ENCODE measurements around the gene LDB1.

Gene LDB1

DNA sequence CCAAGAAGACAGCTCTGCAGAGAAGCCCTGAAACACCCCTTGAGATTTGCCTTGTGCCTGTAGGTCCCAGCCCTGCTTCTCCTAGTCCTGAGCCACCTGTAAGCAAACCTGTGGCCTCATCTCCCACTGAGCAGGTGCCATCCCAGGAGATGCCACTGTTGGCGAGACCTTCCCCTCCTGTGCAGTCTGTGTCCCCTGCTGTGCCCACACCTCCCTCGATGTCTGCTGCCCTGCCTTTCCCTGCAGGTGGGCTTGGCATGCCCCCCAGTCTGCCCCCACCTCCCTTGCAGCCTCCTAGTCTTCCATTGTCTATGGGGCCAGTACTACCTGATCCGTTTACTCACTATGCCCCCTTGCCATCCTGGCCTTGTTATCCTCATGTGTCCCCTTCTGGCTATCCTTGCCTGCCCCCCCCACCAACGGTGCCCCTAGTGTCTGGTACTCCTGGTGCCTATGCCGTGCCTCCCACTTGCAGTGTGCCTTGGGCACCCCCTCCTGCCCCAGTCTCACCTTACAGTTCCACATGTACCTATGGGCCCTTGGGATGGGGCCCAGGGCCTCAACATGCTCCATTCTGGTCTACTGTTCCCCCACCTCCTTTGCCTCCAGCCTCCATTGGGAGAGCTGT, 20.9 kb upstream of the LDB1 start:
- ChIA-PET POLR2A (no interaction called here), CTCF (no interaction called here)
- TF ChIP-seq ZNF384 (IDR thresholded peaks at IDR 0.05) (no peak), ELF4 (IDR thresholded peaks at IDR 0.05) (no peak), TARDBP (IDR thresholded peaks at IDR 0.05) (no peak), BHLHE40 (IDR thresholded peaks at IDR 0.05; ENCODE audit: borderline replicate concordance) (no peak), ARNT (IDR thresholded peaks at IDR 0.05) (no peak)
- DNase-seq (ENCODE audit: extremely low spot score) = no peak

DNA sequence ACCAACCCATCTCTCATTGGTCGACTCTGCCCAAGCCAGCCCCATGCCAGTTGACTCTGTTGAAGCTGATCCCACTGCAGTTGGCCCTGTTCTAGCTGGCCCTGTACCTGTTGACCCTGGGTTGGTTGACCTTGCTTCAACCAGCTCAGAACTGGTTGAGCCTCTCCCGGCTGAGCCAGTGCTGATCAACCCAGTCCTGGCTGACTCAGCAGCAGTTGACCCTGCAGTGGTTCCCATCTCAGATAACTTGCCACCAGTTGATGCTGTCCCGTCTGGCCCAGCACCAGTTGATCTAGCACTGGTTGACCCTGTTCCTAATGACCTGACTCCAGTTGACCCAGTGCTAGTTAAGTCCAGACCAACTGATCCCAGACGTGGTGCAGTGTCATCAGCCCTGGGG, 20.1 kb upstream of the LDB1 start:
- DNase-seq (ENCODE audit: extremely low spot score) = no peak
- no peak for TF ChIP-seq FOXM1 (IDR thresholded peaks at IDR 0.05; ENCODE audit: borderline replicate concordance)
- TF ChIP-seq SUZ12 (IDR thresholded peaks at IDR 0.05) = no peak
- no peak for TF ChIP-seq LEF1 (IDR thresholded peaks at IDR 0.05; ENCODE audit: borderline replicate concordance)
- no peak for TF ChIP-seq ELF4 (IDR thresholded peaks at IDR 0.05)
- no peak for TF ChIP-seq ZNF384 (IDR thresholded peaks at IDR 0.05)
- no peak for TF ChIP-seq FOXA1 (IDR thresholded peaks at IDR 0.05)
- TF ChIP-seq SP1 (IDR thresholded peaks at IDR 0.05) = no peak
- TF ChIP-seq CTBP1 (IDR thresholded peaks at IDR 0.05; ENCODE audit: borderline replicate concordance) = no peak
- TF ChIP-seq BHLHE40 (IDR thresholded peaks at IDR 0.05; ENCODE audit: borderline replicate concordance) = no peak
- TF ChIP-seq TARDBP (IDR thresholded peaks at IDR 0.05) = no peak
- no peak for TF ChIP-seq FOXK2 (IDR thresholded peaks at IDR 0.05)
- no peak for TF ChIP-seq ARNT (IDR thresholded peaks at IDR 0.05)
- TF ChIP-seq NFRKB (IDR thresholded peaks at IDR 0.05) = no peak
- TF ChIP-seq L3MBTL2 (conservative IDR thresholded peaks at IDR 0.05) = no peak
- TF ChIP-seq, protein P1, sequence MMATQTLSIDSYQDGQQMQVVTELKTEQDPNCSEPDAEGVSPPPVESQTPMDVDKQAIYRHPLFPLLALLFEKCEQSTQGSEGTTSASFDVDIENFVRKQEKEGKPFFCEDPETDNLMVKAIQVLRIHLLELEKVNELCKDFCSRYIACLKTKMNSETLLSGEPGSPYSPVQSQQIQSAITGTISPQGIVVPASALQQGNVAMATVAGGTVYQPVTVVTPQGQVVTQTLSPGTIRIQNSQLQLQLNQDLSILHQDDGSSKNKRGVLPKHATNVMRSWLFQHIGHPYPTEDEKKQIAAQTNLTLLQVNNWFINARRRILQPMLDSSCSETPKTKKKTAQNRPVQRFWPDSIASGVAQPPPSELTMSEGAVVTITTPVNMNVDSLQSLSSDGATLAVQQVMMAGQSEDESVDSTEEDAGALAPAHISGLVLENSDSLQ (IDR thresholded peaks at IDR 0.05) = no peak
- no peak for TF ChIP-seq HDGF (IDR thresholded peaks at IDR 0.05; ENCODE audit: borderline replicate concordance)
- CTCF ChIA-PET = no interaction called here
- POLR2A ChIA-PET = interaction anchor here (1.1 to 3.9 kb wide), 2 partner anchors 8 to 12 kb away, joined by 3 to 13 read pairs; no protein-coding TSS in a partner anchor

DNA sequence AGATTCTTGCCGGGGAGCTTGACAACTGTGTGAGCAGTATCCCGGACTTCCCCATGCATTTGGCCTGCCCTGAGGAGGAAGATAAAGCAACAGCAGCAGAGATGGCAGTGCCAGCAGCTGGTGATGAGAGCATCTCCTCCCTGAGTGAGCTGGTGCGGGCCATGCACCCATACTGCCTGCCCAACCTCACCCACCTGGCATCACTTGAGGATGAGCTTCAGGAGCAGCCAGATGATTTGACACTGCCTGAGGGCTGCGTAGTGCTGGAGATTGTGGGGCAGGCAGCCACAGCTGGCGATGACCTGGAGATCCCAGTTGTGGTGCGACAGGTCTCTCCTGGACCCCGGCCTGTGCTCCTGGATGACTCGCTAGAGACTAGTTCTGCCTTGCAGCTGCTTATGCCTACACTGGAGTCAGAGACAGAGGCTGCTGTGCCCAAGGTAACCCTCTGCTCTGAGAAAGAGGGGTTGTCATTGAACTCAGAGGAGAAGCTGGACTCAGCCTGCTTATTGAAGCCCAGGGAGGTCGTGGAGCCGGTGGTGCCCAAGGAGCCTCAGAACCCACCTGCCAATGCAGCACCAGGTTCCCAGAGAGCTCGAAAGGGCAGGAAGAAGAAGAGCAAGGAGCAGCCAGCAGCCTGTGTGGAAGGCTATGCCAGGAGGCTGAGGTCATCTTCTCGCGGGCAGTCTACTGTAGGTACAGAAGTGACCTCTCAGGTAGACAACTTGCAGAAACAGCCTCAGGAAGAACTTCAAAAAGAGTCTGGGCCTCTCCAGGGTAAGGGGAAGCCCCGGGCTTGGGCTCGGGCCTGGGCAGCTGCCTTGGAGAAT, 19.3 kb upstream of the LDB1 start:
- POLR2A ChIA-PET = interaction anchor here (1.1 to 3.9 kb wide), 4 partner anchors 8 to 25 kb away, joined by 3 to 13 read pairs (median 5); no protein-coding TSS in a partner anchor
- DNase-seq (ENCODE audit: extremely low spot score) = no peak
- TF ChIP-seq ZNF384 (IDR thresholded peaks at IDR 0.05) = no peak
- CTCF ChIA-PET = no interaction called here

DNA sequence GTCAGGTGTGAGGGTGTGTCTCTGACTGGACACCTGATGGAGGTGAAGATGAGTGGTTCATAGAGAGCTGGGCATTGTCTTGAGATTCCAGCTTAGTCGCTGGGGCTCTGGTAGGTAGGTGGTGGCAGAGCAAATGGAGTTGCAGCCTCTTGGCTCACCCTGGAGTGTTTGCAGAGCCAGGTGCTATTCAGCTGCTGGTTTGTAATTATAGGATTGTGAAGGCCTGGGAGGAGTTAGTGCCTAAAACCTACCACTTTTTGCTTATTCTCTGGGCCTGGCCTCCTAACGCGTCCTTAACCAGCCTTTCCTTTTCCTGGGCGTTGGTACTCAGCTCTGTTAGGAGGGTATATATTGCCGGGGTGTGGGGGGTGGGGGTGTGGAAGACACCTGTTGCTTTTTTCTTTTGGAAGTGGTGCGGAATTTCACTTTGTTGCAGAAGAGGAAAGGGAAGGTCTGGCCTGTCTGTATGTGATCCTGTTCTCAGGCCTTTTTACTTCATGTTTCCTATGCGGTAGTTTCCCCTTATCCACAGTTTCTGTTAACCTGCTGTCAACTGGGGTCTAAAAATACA, 15.9 kb upstream of the LDB1 start:
- TF ChIP-seq CTBP1 (IDR thresholded peaks at IDR 0.05; ENCODE audit: borderline replicate concordance) (no peak), BHLHE40 (IDR thresholded peaks at IDR 0.05; ENCODE audit: borderline replicate concordance) (no peak), ARNT (IDR thresholded peaks at IDR 0.05) (no peak), TARDBP (IDR thresholded peaks at IDR 0.05) (no peak), NFRKB (IDR thresholded peaks at IDR 0.05) (no peak), ZNF384 (IDR thresholded peaks at IDR 0.05) (no peak), FOXM1 (IDR thresholded peaks at IDR 0.05; ENCODE audit: borderline replicate concordance) (no peak)
- ChIA-PET POLR2A (interaction anchor here (1.4 to 2.1 kb wide), 3 partner anchors 10 to 16 kb away, joined by 3 to 7 read pairs (median 7); partner anchors contain the start of gene NOLC1), CTCF (no interaction called here)
- no peak for DNase-seq (ENCODE audit: extremely low spot score)

DNA sequence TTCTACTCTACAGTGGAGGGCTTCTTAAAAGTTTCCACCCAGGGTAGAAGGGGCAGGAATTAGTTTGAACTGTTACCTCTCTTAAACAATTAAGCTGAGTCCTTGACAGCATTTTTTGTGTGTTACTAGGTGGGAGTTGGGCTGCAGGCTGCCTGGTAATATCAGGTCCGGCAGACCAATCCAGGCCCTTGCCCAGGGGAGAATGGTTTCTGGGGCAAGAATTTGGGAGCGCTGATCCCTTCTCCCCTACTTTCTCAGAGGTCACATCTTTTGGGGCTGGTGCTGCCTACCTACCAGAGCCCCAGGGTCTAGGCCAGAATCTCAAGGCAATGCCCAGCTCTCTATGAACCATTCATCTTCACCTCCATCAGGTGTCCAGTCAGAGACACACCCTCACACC, 14.2 kb upstream of the LDB1 start:
- POLR2A ChIA-PET = interaction anchor here (1.0 to 2.1 kb wide), 4 partner anchors 9 to 17 kb away, joined by 3 to 7 read pairs (median 4); partner anchors contain the start of gene NOLC1
- TF ChIP-seq NFRKB (IDR thresholded peaks at IDR 0.05) (no peak), LEF1 (IDR thresholded peaks at IDR 0.05; ENCODE audit: borderline replicate concordance) (no peak), FOXK2 (IDR thresholded peaks at IDR 0.05) (no peak), SP1 (IDR thresholded peaks at IDR 0.05) (no peak), TARDBP (IDR thresholded peaks at IDR 0.05) (no peak), L3MBTL2 (conservative IDR thresholded peaks at IDR 0.05) (no peak), ELF4 (IDR thresholded peaks at IDR 0.05) (no peak), SUZ12 (IDR thresholded peaks at IDR 0.05) (no peak), HDGF (IDR thresholded peaks at IDR 0.05; ENCODE audit: borderline replicate concordance) (no peak), BHLHE40 (IDR thresholded peaks at IDR 0.05; ENCODE audit: borderline replicate concordance) (no peak), ZNF384 (IDR thresholded peaks at IDR 0.05) (no peak), ARNT (IDR thresholded peaks at IDR 0.05) (no peak), FOXA1 (IDR thresholded peaks at IDR 0.05) (no peak), CTBP1 (IDR thresholded peaks at IDR 0.05; ENCODE audit: borderline replicate concordance) (no peak), FOXM1 (IDR thresholded peaks at IDR 0.05; ENCODE audit: borderline replicate concordance) (no peak)
- TF ChIP-seq, protein P1 (IDR thresholded peaks at IDR 0.05) = no peak
- no peak for DNase-seq (ENCODE audit: extremely low spot score)
- CTCF ChIA-PET = no interaction called here

DNA sequence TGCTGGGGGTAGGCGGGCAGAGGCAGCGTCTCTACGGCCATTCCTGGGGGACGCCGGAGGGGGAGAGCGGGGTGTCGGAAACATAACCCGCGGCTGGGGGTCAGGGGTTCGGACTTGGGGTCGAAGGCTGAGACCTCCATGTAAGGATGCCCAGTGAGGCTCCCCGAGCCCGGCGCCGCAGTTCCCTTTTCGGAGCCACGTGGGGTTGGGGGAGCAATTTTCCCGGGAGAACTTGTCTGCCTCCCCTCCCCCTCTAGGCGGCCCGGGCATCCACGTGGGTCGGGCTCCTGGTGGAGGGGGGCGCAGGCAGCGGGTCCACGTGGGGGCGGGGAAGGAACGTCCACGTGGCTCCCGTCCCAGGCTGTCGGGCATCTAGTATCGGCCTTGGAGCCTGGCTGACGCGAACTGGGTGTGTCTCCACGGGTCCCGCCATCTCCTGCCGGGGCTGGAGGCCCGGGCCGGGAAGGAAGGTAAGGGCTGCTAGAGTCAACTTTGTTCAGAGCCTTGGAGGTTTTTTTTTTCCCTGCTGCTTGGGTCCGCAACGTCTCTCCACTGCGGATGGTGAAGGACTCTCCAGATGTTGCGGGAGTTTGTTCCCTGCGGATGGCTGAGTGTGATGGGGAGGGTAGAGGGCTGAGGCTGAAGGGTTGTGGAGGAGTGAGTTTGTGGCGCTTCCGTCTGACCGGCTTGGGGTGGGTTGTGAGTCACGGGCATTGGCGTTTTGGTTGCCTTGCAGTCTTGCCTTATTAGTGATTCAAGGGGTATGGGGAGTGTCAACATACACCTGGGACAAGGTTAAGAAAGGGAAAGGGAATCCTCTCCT, 13.4 kb upstream of the LDB1 start:
- CTCF ChIA-PET = no interaction called here
- peak; percentile 81 for DNase-seq (ENCODE audit: extremely low spot score)
- POLR2A ChIA-PET = interaction anchor here (2.1 kb wide), 1 partner anchor 18 kb away, joined by 7 read pairs; the partner anchor contains the start of gene NOLC1
- no peak for TF ChIP-seq HDGF (IDR thresholded peaks at IDR 0.05; ENCODE audit: borderline replicate concordance)
- peak; percentile 69 for TF ChIP-seq L3MBTL2 (conservative IDR thresholded peaks at IDR 0.05)
- TF ChIP-seq ELF4 (IDR thresholded peaks at IDR 0.05) = no peak
- TF ChIP-seq SP1 (IDR thresholded peaks at IDR 0.05) = no peak
- no peak for TF ChIP-seq BHLHE40 (IDR thresholded peaks at IDR 0.05; ENCODE audit: borderline replicate concordance)
- TF ChIP-seq NFRKB (IDR thresholded peaks at IDR 0.05) = peak; percentile 4; the same call in 1 of the 2 replicates
